WERI-Rb-1 (cell line): ENCODE results near the gene ORMDL3.
"Not testable (repeated sequence)": the region's sequence is repeated elsewhere in the genome, so short reads cannot be mapped to it uniquely, and the experiment has no call there.

Source experiments
- DNase-seq: peaks from one replicate; pipeline ENCODE4 v3.0.0-alpha.2; 2020
- H3K27ac ChIP-seq: fragments of 250-450 bp; sonication (Bioruptor Pico); 2 replicates; pipeline ENCODE4 v1.5.1; 2020; ENCODE audit warnings: mild to moderate bottlenecking, moderate library complexity
- H3K27me3 ChIP-seq: fragments of 250-450 bp; sonication (Bioruptor Pico); 2 replicates; pipeline ENCODE4 v1.5.1; 2021; ENCODE audit warnings: mild to moderate bottlenecking, low read depth, moderate library complexity; ENCODE audit not compliant: insufficient read depth, severe bottlenecking
- H3K36me3 ChIP-seq: fragments of 250-450 bp; sonication (Bioruptor Pico); 2 replicates; pipeline ENCODE4 v1.5.1; 2020; ENCODE audit warnings: mild to moderate bottlenecking, moderate library complexity
- H3K4me3 ChIP-seq: 2 replicates; pipeline ENCODE4 v1.5.1; 2011; ENCODE audit warnings: low read depth, mild to moderate bottlenecking, control low read depth, low read length
- H3K9me3 ChIP-seq: fragments of 250-450 bp; sonication (Bioruptor Pico); 2 replicates; pipeline ENCODE4 v1.5.1; 2021; ENCODE audit warnings: mild to moderate bottlenecking, moderate library complexity; ENCODE audit not compliant: severe bottlenecking
- TF ChIP-seq, protein P1 (sequence below): IDR thresholded peaks from 2 replicates; pipeline ENCODE4 v1.5.1; 2011; ENCODE audit warnings: low read depth, mild to moderate bottlenecking, control low read depth, inconsistent platforms, low read length

Gene ORMDL3

DNA sequence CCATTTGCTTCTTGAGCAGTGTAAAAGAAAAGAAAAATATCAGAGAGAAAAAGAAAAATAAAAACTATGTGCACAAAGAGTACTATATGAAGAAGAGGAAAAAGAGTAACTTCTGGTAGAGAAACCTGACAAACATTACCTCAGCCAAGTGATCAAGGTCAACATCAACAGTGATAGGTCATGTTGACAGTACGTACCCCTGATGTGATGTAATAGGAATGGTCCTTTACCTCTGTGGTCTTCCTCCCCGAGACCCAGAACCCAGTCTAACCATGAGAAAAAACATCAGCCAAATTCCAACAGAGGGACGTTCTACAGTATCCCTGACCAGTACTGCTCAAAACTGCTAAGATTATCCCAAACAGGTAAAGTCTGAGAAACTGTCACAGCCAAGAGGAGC lies 13.4 kb downstream of the ORMDL3 start:
- TF ChIP-seq, protein P1, sequence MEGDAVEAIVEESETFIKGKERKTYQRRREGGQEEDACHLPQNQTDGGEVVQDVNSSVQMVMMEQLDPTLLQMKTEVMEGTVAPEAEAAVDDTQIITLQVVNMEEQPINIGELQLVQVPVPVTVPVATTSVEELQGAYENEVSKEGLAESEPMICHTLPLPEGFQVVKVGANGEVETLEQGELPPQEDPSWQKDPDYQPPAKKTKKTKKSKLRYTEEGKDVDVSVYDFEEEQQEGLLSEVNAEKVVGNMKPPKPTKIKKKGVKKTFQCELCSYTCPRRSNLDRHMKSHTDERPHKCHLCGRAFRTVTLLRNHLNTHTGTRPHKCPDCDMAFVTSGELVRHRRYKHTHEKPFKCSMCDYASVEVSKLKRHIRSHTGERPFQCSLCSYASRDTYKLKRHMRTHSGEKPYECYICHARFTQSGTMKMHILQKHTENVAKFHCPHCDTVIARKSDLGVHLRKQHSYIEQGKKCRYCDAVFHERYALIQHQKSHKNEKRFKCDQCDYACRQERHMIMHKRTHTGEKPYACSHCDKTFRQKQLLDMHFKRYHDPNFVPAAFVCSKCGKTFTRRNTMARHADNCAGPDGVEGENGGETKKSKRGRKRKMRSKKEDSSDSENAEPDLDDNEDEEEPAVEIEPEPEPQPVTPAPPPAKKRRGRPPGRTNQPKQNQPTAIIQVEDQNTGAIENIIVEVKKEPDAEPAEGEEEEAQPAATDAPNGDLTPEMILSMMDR, result no peak
- Histone ChIP-seq H3K36me3 (peaks cover 6% of the 10 kb centered on the region), H3K9me3 (no peaks in the 10 kb centered on the region), H3K27ac (no peak overlapping the region), H3K4me3 (no peak overlapping the region), H3K27me3 (no peaks in the 10 kb centered on the region)
- DNase-seq, result no peak

DNA sequence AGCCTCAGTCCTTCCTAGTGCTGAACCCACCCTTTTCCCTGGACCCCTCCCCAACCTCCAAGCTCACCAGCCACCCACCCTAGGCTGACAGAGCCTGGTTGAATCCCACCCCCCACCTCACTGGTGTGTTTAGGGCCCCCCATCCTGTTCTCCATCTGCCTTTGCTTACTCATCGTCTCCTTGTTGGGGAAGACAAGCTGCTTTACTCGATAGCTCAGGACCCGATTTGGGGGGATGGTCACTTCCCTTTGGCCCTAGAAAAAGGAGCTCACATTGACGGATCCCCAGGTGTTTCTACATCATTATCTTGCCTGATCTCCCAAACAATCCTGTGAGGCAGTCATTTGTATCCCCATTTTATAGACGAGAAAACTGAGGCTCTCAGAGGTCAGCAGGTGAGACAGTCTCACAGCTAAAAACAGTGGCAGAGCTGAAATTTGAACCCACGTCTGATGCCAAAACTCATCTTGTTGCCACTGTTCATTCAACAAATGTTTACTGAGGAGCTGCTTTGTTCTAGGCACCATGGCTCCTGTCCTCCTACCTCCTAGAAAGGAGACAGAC lies 18.5 kb downstream of the ORMDL3 start:
- no peak overlapping the region for H3K4me3 ChIP-seq
- no peaks in the 10 kb centered on the region for H3K9me3 ChIP-seq
- H3K36me3 ChIP-seq, result peaks cover 5% of the 10 kb centered on the region; the same call in 1 of the 2 replicates
- no peaks in the 10 kb centered on the region for H3K27me3 ChIP-seq
- H3K27ac ChIP-seq, result no peak overlapping the region
- no peak for DNase-seq
- TF ChIP-seq, protein P1, result no peak

DNA sequence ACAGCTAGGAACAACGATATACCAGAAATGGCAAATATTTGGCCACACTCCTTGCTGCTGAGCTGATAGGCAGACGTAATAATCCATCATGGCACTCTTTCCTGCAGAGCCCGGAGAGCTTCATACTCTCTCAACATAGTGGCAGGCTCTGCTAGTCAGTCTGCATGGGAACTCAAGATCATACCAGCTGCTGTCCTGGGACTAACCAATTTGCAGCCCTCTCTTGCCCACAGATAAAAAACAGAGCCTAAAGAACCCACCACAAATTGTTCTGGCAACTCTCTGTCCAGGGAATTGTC lies 22.5 kb downstream of the ORMDL3 start:
- no peak overlapping the region for H3K27ac ChIP-seq
- no peaks in the 10 kb centered on the region for H3K27me3 ChIP-seq
- no peak for DNase-seq
- no peaks in the 10 kb centered on the region for H3K9me3 ChIP-seq
- TF ChIP-seq, protein P1, result no peak
- no peak overlapping the region for H3K4me3 ChIP-seq
- no peaks in the 10 kb centered on the region for H3K36me3 ChIP-seq

DNA sequence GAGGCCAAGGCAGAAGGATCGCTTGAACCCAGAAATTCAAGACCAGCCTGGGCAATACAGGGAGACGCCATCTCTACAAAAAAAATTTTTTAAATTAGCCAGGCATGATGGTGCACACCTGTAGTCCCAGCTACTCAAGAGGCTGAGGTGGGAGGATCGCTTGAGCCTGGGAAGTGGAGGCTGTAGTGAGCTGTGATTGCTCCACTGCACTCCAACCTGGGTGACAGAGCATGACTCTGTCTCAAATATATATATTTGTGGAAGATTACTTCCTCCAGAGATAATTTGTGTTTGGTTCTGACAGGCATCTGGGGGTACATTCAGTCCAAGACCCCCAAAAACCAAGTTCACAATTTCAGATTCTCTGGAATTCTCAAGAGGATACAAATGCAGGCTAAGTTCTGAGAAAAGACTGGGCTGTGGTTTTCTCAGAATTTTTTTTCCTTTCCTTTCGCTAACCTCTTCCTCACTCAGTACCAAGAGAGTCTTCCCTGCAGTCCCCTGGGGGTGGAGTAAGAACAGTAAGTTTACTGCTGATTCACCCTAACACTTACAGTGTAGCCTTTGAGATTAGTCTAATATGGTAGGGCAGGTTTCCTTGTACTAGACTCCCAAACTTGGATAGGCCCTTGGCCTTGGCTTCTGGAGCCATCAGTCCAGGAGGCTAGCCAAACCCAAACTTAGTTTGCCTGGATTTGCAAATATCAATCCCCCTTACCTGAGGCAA lies 24.1 kb downstream of the ORMDL3 start:
- TF ChIP-seq, protein P1, result no peak
- Histone ChIP-seq H3K4me3 (no peak overlapping the region), H3K9me3 (no peaks in the 10 kb centered on the region), H3K36me3 (no peaks in the 10 kb centered on the region), H3K27ac (no peak overlapping the region), H3K27me3 (no peaks in the 10 kb centered on the region)
- no peak for DNase-seq

DNA sequence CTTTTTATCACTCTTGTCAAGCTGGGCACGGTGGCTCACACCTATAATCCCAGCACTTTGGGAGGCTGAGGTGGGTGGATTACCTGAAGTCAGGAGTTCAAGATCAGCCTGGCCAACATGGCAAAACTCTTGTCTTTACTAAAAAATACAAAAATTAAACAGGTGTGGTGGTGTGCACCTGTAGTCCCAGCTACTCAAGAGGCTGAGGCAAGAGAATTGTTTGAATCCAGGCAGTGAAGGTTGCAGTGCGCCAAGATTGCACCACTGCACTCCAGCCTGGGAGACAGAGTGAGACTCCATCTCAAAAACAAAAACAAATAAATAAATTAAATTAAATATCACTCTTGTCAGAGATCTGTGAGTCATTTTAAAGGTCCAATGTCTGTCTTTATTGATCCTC lies 25.4 kb downstream of the ORMDL3 start:
- not testable (repeated sequence) for H3K4me3 ChIP-seq, H3K9me3 ChIP-seq, H3K27me3 ChIP-seq, DNase-seq, H3K27ac ChIP-seq, H3K36me3 ChIP-seq

DNA sequence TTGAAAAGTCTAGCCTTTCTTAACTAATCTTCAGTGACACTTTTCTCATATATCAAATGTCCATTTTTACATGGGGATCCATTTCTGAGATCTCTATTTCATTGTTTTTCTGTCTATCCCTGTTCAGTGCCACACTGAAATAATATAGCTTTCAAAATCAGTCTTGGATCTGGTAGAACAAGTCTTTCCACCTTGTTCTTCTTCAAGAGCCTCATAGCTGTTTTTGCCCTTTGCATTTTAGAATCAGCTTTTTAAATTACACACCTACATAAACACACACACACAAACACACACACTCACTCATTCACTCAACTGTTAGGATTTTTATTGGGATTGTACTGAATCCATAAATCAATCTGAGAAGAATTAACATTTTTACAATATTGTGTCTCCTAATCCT lies 28.2 kb downstream of the ORMDL3 start:
- Histone ChIP-seq H3K36me3 (no peaks in the 10 kb centered on the region), H3K27me3 (no peaks in the 10 kb centered on the region), H3K9me3 (no peaks in the 10 kb centered on the region), H3K27ac (no peak overlapping the region), H3K4me3 (no peak overlapping the region)
- TF ChIP-seq, protein P1, result no peak
- DNase-seq, result no peak
